K562 (cell line): ENCODE data around the gene NMT2.

Experiments used
- CAMTA2 ChIP-seq: fragments of 250-450 bp; sonication (Bioruptor Pico); conservative IDR thresholded peaks from 2 replicates; pipeline ENCODE4 v1.5.1; 2022
- NFE2L1 ChIP-seq: fragments of 450-650 bp; IDR thresholded peaks from 2 replicates; pipeline ENCODE4 v1.6.1; 2016; ENCODE audit warnings: missing genetic modification characterization, low read depth, mild to moderate bottlenecking, missing compliant biosample characterization, moderate library complexity, borderline replicate concordance
- NR2C1 ChIP-seq, 2 experiments: fragments of 450-650 bp; IDR thresholded peaks; 2 replicates each; pipeline ENCODE4 v1.6.1; 2017; ENCODE audit warnings: mild to moderate bottlenecking in 2 of 2, antibody characterized with exemption in 1 of 2, inconsistent platforms in 1 of 2, missing compliant biosample characterization in 1 of 2, missing genetic modification characterization in 1 of 2
- NR2C2 ChIP-seq, 2 experiments: fragments of 200-800 bp in 1 of 2; sonication (Bioruptor generic) in 1 of 2; sonication (generic) in 1 of 2; formaldehyde crosslinking in 1 of 2; IDR thresholded peaks; 2 replicates each; pipeline versions ENCODE4 v1.6.1 to v1.8.0; 2016 to 2022; ENCODE audit warnings: mild to moderate bottlenecking in 1 of 2, missing compliant biosample characterization in 1 of 2, missing genetic modification characterization in 1 of 2, missing genetic modification reagents in 1 of 2
- NR3C1 ChIP-seq: sonication (generic); formaldehyde crosslinking; IDR thresholded peaks from 2 replicates; pipeline ENCODE4 v1.8.1; 2022; ENCODE audit warnings: missing genetic modification reagents
- POLR2AphosphoS5 ChIP-seq: IDR thresholded peaks from 2 replicates; pipeline ENCODE4 v1.6.1; 2011; ENCODE audit warnings: mild to moderate bottlenecking, low read depth, low read length, moderate library complexity; ENCODE audit not compliant: control insufficient read depth, insufficient read depth
- SP2 ChIP-seq: IDR thresholded peaks from 2 replicates; pipeline ENCODE4 v1.6.1; 2011; ENCODE audit warnings: mild to moderate bottlenecking, low read depth, low read length, moderate library complexity; ENCODE audit not compliant: poor library complexity, severe bottlenecking; ENCODE audit errors: extremely low read depth
- ZFX ChIP-seq: sonication (generic); formaldehyde crosslinking; IDR thresholded peaks from 2 replicates; pipeline ENCODE4 v1.8.0; 2022; ENCODE audit warnings: mild to moderate bottlenecking, missing genetic modification reagents, moderate library complexity
- ZNF140 ChIP-seq: fragments of 250-450 bp; sonication (Bioruptor Pico); IDR thresholded peaks from 2 replicates; pipeline ENCODE4 v1.8.0; 2021; ENCODE audit warnings: moderate library complexity, mild to moderate bottlenecking, inconsistent platforms
- ZNF212 ChIP-seq: fragments of 450-650 bp; formaldehyde crosslinking; IDR thresholded peaks from 2 replicates; pipeline ENCODE4 v1.4.0; 2020; ENCODE audit warnings: mild to moderate bottlenecking
- ZNF224 ChIP-seq: sonication (generic); formaldehyde crosslinking; IDR thresholded peaks from 2 replicates; pipeline ENCODE4 v1.8.0; 2022; ENCODE audit warnings: mild to moderate bottlenecking, missing genetic modification reagents
- ZNF324 ChIP-seq: fragments of 250-450 bp; sonication (Bioruptor Pico); IDR thresholded peaks from 2 replicates; pipeline ENCODE4 v1.4.0; 2020; ENCODE audit warnings: mild to moderate bottlenecking
- TF ChIP-seq, protein P1 (sequence below), 3 experiments: IDR thresholded peaks in 2 of 3; conservative IDR thresholded peaks in 1 of 3; 2 replicates each; pipeline ENCODE4 v1.5.1; 2011 to 2012; ENCODE audit warnings: low read length in 3 of 3, mild to moderate bottlenecking in 3 of 3, control low read depth in 2 of 3, improper control_type of control experiment in 1 of 3, inconsistent platforms in 1 of 3, low read depth in 1 of 3, mixed read lengths in 1 of 3, moderate library complexity in 1 of 3; ENCODE audit not compliant: insufficient read depth in 2 of 3
- TF ChIP-seq, protein P2 (sequence below): fragments of 450-650 bp; IDR thresholded peaks from 2 replicates; pipeline ENCODE4 v1.6.1; 2018; ENCODE audit not compliant: partially characterized antibody

DNA sequence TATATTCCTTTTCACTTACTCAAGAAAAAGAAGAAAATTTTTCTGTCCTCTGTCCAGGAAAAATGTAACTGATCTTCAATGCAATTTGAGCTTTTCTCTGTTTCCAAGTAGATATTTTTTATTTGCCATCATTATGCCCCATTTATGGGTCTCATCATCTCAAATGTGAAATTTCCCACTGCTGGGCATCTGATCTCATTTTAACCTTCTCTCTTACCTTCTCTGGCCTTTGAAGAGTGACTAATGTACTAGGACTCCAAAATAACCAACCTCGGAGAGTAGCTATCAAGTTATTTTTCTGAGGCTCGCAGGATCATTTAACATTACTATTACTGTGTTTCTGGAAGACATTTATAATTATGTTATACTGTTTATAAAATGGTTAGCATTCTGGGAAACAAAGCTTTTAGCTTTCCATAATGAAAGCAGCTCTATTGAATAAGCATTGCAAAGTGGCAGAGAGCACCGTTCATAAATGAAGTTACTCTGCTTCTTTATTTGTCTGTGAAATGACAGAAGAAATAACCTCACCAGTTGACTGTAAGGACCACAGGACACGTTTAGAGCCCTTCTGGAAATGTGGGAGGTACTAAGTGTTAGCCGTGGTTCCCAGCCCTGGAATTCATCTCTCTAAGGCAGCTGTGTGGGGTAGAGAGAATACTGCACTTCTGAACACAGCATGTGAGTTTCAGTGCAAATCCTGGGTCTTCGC lies 33.3 kb upstream of the NMT2 start:
- TF ChIP-seq SP2 (no peak), ZNF212 (CRISPR knock-in tag) (no peak), ZNF140 (CRISPR knock-in tag) (no peak), ZNF324 (no peak), NR3C1 (CRISPR knock-in tag) (no peak), ZNF224 (CRISPR knock-in tag) (no peak), NR2C1 (IDR thresholded peaks at IDR 0.05) (no peak), NR2C1 (tag; IDR thresholded peaks at IDR 0.05) (no peak), CAMTA2 (no peak), ZFX (CRISPR knock-in tag) (no peak), POLR2AphosphoS5 (no peak), NR2C2 (CRISPR knock-in tag; IDR thresholded peaks at IDR 0.05) (no peak), NR2C2 (tag; IDR thresholded peaks at IDR 0.05) (no peak), NFE2L1 (tag) (no peak)
- TF ChIP-seq, protein P1, sequence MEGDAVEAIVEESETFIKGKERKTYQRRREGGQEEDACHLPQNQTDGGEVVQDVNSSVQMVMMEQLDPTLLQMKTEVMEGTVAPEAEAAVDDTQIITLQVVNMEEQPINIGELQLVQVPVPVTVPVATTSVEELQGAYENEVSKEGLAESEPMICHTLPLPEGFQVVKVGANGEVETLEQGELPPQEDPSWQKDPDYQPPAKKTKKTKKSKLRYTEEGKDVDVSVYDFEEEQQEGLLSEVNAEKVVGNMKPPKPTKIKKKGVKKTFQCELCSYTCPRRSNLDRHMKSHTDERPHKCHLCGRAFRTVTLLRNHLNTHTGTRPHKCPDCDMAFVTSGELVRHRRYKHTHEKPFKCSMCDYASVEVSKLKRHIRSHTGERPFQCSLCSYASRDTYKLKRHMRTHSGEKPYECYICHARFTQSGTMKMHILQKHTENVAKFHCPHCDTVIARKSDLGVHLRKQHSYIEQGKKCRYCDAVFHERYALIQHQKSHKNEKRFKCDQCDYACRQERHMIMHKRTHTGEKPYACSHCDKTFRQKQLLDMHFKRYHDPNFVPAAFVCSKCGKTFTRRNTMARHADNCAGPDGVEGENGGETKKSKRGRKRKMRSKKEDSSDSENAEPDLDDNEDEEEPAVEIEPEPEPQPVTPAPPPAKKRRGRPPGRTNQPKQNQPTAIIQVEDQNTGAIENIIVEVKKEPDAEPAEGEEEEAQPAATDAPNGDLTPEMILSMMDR (IDR thresholded peaks at IDR 0.05 in 2 of 3, conservative IDR thresholded peaks at IDR 0.05 in 1 of 3; ENCODE audit: insufficient read depth in 2 of 3, low read depth in 1 of 3, low read length in 3 of 3): no peak
- TF ChIP-seq, protein P2, sequence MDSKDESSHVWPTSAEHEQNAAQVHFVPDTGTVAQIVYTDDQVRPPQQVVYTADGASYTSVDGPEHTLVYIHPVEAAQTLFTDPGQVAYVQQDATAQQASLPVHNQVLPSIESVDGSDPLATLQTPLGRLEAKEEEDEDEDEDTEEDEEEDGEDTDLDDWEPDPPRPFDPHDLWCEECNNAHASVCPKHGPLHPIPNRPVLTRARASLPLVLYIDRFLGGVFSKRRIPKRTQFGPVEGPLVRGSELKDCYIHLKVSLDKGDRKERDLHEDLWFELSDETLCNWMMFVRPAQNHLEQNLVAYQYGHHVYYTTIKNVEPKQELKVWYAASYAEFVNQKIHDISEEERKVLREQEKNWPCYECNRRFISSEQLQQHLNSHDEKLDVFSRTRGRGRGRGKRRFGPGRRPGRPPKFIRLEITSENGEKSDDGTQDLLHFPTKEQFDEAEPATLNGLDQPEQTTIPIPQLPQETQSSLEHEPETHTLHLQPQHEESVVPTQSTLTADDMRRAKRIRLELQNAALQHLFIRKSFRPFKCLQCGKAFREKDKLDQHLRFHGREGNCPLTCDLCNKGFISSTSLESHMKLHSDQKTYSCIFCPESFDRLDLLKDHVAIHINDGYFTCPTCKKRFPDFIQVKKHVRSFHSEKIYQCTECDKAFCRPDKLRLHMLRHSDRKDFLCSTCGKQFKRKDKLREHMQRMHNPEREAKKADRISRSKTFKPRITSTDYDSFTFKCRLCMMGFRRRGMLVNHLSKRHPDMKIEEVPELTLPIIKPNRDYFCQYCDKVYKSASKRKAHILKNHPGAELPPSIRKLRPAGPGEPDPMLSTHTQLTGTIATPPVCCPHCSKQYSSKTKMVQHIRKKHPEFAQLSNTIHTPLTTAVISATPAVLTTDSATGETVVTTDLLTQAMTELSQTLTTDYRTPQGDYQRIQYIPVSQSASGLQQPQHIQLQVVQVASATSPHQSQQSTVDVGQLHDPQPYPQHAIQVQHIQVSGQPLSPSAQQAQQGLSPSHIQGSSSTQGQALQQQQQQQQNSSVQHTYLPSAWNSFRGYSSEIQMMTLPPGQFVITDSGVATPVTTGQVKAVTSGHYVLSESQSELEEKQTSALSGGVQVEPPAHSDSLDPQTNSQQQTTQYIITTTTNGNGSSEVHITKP: no peak
